Activated naive CD8-positive, alpha-beta T cell treated with anti-CD3 and anti-CD28 coated beads, Interleukin-2, amount 50 U/mL, for 24 hours (primary cell): ENCODE measurements around the gene C14orf180.

ENCODE experiments used
- ATAC-seq: fragments of 150-1000 bp; cut with Tn5 transposase; one replicate; pipeline ENCODE4 v1.10.0; 2021
- DNase-seq: peaks from one replicate; pipeline ENCODE4 v3.0.0; 2021
- H3K27ac Mint-ChIP-seq: one replicate; pipeline ENCODE4 v1.8.0; 2021; ENCODE audit warnings: mild to moderate bottlenecking, mixed read lengths
- H3K27me3 Mint-ChIP-seq: one replicate; pipeline ENCODE4 v1.8.0; 2021; ENCODE audit warnings: mixed read lengths
- H3K36me3 Mint-ChIP-seq: one replicate; pipeline ENCODE4 v1.8.0; 2021; ENCODE audit warnings: low read depth, mixed read lengths
- H3K4me1 Mint-ChIP-seq: one replicate; pipeline ENCODE4 v1.8.0; 2021; ENCODE audit warnings: mixed read lengths
- H3K4me3 Mint-ChIP-seq: one replicate; pipeline ENCODE4 v1.8.0; 2021; ENCODE audit warnings: mild to moderate bottlenecking, moderate library complexity, mixed read lengths
- H3K9me3 Mint-ChIP-seq: one replicate; pipeline ENCODE4 v1.8.0; 2021; ENCODE audit warnings: mixed read lengths

Gene C14orf180

GRCh38 chr14:104587641-104588040 is 8.1 kb downstream of the C14orf180 start:
- no peaks in the 10 kb centered on the region for H3K36me3 Mint-ChIP-seq
- ATAC-seq: no peak
- H3K27me3 Mint-ChIP-seq: peaks cover 5% of the 10 kb centered on the region
- DNase-seq: no peak
- no peaks in the 10 kb centered on the region for H3K9me3 Mint-ChIP-seq
- no peak overlapping the region for H3K4me3 Mint-ChIP-seq
- no peak overlapping the region for H3K27ac Mint-ChIP-seq
- H3K4me1 Mint-ChIP-seq: no peaks in the 10 kb centered on the region

- H3K9me3 Mint-ChIP-seq: no peaks in the 10 kb centered on the region
- ATAC-seq: no peak
- no peak overlapping the region for H3K4me3 Mint-ChIP-seq
These were observed 8.7 kb downstream of the C14orf180 start for GRCh38 chr14:104588066-104588857.

GRCh38 chr14:104589338-104590195 is 10.0 kb downstream of the C14orf180 start:
- Mint-ChIP-seq H3K4me3 (no peak overlapping the region), H3K4me1 (no peaks in the 10 kb centered on the region), H3K27me3 (peaks cover 3% of the 10 kb centered on the region), H3K9me3 (no peaks in the 10 kb centered on the region), H3K36me3 (no peaks in the 10 kb centered on the region), H3K27ac (no peak overlapping the region)
- DNase-seq: no peak
- ATAC-seq: no peak

More at GRCh38 chr14:104588066-104588857, 8.7 kb downstream of the C14orf180 start:
- Mint-ChIP-seq H3K27me3 (peaks cover 5% of the 10 kb centered on the region), H3K4me1 (no peaks in the 10 kb centered on the region), H3K36me3 (no peaks in the 10 kb centered on the region), H3K27ac (no peak overlapping the region)
- DNase-seq: no peak

GRCh38 chr14:104590240-104590965 is 10.8 kb downstream of the C14orf180 start:
- no peak for ATAC-seq
- DNase-seq: no peak
- Mint-ChIP-seq H3K4me1 (no peaks in the 10 kb centered on the region), H3K4me3 (no peak overlapping the region), H3K27me3 (peaks cover 3% of the 10 kb centered on the region), H3K27ac (no peak overlapping the region), H3K36me3 (no peaks in the 10 kb centered on the region), H3K9me3 (no peaks in the 10 kb centered on the region)

GRCh38 chr14:104591031-104591430 is 11.5 kb downstream of the C14orf180 start:
- Mint-ChIP-seq H3K27me3 (no peaks in the 10 kb centered on the region), H3K27ac (no peak overlapping the region), H3K4me3 (no peak overlapping the region), H3K4me1 (no peaks in the 10 kb centered on the region), H3K9me3 (no peaks in the 10 kb centered on the region), H3K36me3 (no peaks in the 10 kb centered on the region)
- DNase-seq: no peak
- ATAC-seq: no peak

- Mint-ChIP-seq H3K4me3 (no peak overlapping the region), H3K4me1 (no peaks in the 10 kb centered on the region), H3K27me3 (no peaks in the 10 kb centered on the region), H3K36me3 (no peaks in the 10 kb centered on the region), H3K27ac (no peak overlapping the region), H3K9me3 (no peaks in the 10 kb centered on the region)
- DNase-seq (no peak), ATAC-seq (no peak)
These were observed 12.1 kb downstream of the C14orf180 start for GRCh38 chr14:104591506-104592291.

GRCh38 chr14:104592292-104592672 is 12.7 kb downstream of the C14orf180 start:
- Mint-ChIP-seq H3K36me3 (no peaks in the 10 kb centered on the region), H3K27me3 (no peaks in the 10 kb centered on the region), H3K4me3 (no peak overlapping the region), H3K4me1 (no peaks in the 10 kb centered on the region), H3K27ac (no peak overlapping the region), H3K9me3 (no peaks in the 10 kb centered on the region)
- ATAC-seq: no peak
- no peak for DNase-seq

- Mint-ChIP-seq H3K4me3 (no peak overlapping the region), H3K4me1 (no peaks in the 10 kb centered on the region), H3K36me3 (no peaks in the 10 kb centered on the region), H3K9me3 (no peaks in the 10 kb centered on the region), H3K27ac (no peak overlapping the region), H3K27me3 (no peaks in the 10 kb centered on the region)
- ATAC-seq (no peak), DNase-seq (no peak)
These were observed 13.2 kb downstream of the C14orf180 start for GRCh38 chr14:104592785-104593184.

GRCh38 chr14:104593241-104593701 is 13.7 kb downstream of the C14orf180 start:
- no peak for ATAC-seq
- H3K36me3 Mint-ChIP-seq: no peaks in the 10 kb centered on the region
- H3K4me1 Mint-ChIP-seq: no peaks in the 10 kb centered on the region

GRCh38 chr14:104593710-104594136 is 14.2 kb downstream of the C14orf180 start:
- H3K27ac Mint-ChIP-seq: no peak overlapping the region
- H3K27me3 Mint-ChIP-seq: no peaks in the 10 kb centered on the region
- no peaks in the 10 kb centered on the region for H3K9me3 Mint-ChIP-seq
- H3K4me3 Mint-ChIP-seq: no peak overlapping the region
- DNase-seq (no peak), ATAC-seq (no peak)
- no peaks in the 10 kb centered on the region for H3K4me1 Mint-ChIP-seq
- no peaks in the 10 kb centered on the region for H3K36me3 Mint-ChIP-seq

More at GRCh38 chr14:104593241-104593701, 13.7 kb downstream of the C14orf180 start:
- H3K4me3 Mint-ChIP-seq: no peak overlapping the region
- no peak for DNase-seq
- H3K27ac Mint-ChIP-seq: no peak overlapping the region
- no peaks in the 10 kb centered on the region for H3K27me3 Mint-ChIP-seq
- no peaks in the 10 kb centered on the region for H3K9me3 Mint-ChIP-seq

GRCh38 chr14:104594310-104595046 is 14.9 kb downstream of the C14orf180 start:
- H3K27me3 Mint-ChIP-seq: no peaks in the 10 kb centered on the region
- no peaks in the 10 kb centered on the region for H3K4me1 Mint-ChIP-seq
- DNase-seq (no peak), ATAC-seq (no peak)
- no peaks in the 10 kb centered on the region for H3K36me3 Mint-ChIP-seq
- H3K27ac Mint-ChIP-seq: no peak overlapping the region
- H3K4me3 Mint-ChIP-seq: no peak overlapping the region
- H3K9me3 Mint-ChIP-seq: no peaks in the 10 kb centered on the region

GRCh38 chr14:104595116-104595675 is 15.6 kb downstream of the C14orf180 start:
- Mint-ChIP-seq H3K36me3 (no peaks in the 10 kb centered on the region), H3K9me3 (no peaks in the 10 kb centered on the region), H3K27me3 (peaks cover under 1% of the 10 kb centered on the region), H3K4me3 (no peak overlapping the region), H3K27ac (no peak overlapping the region), H3K4me1 (no peaks in the 10 kb centered on the region)
- ATAC-seq (no peak), DNase-seq (no peak)

GRCh38 chr14:104595911-104596450 is 16.4 kb downstream of the C14orf180 start:
- H3K4me3 Mint-ChIP-seq: no peak overlapping the region

More at GRCh38 chr14:104595911-104596450, 16.4 kb downstream of the C14orf180 start:
- Mint-ChIP-seq H3K9me3 (no peaks in the 10 kb centered on the region), H3K36me3 (no peaks in the 10 kb centered on the region), H3K27ac (no peak overlapping the region), H3K27me3 (peaks cover 5% of the 10 kb centered on the region), H3K4me1 (no peaks in the 10 kb centered on the region)
- ATAC-seq (no peak), DNase-seq (no peak)
